Head of caudate nucleus (tissue), 42 donors: ENCODE measurements around the gene EOLA2.
"Not testable (repeated sequence)": the region's sequence is repeated elsewhere in the genome, so short reads cannot be mapped to it uniquely, and the experiment has no call there.

Experiments
- DNase-seq, 42 donors: peaks; one replicate each; pipeline versions ENCODE4 v3.0.0 to v3.0.0-alpha.2; 2020 to 2021; ENCODE audit warnings: mixed read lengths in 7 of 42
- intact Hi-C: fragments of 100-400 bp; cut with DNase I; formaldehyde crosslinking; loops from one replicate; pipeline ENCODE4 v1.15.0; 2022

Gene EOLA2

DNA sequence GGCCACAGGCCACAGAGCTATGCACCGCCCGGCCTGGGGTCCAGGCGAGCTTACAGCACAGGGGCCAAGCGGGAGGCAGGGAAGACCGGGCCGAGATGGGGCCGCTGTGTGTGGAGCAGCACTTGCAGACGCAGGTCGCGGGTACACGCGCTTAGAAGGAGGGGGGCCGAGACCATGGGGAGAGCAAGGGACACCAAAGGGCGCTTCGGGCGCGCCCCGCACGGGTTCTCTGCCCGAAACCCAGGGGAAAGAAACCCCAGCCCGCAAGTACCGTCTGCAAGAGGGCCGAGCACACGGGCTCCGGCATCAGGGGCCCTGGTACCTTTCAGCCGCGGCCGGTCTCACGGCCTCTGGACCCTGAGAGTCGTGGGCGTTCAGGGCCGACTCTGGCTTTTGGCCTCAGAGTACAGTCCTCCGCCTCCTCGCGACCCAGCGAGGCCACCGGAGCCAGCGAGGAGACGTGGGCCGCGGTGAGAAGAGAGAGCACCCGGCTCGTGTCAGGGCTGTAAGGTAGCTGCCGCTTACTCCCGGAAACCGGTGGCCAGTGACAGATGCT is 342 bp downstream of the EOLA2 start:
- intact Hi-C loops, result no loop called here
- peak in 6 of 42 donors; percentile 2 to 40 (median 11) for DNase-seq

DNA sequence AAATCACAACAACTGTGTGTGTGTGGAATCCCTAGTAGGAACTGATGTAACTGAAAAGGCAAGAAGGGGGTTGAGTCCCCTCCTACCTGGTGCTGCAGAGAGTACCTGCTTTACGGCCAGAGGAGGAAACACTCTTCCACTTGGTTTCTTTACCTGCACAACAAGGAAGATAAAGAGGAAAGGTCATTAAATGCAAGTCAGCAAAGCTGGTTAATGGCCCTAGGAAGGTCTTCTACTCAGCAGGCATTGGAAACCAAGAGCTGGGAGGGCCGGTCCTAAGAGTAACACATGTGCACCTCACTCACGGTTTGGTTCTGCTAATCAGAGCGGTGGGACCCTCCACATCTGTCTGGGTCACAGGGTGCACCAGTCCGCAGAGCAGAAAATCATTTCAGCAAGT is 963 bp downstream of the EOLA2 start:
- DNase-seq, intact Hi-C loops: not testable (repeated sequence)

DNA sequence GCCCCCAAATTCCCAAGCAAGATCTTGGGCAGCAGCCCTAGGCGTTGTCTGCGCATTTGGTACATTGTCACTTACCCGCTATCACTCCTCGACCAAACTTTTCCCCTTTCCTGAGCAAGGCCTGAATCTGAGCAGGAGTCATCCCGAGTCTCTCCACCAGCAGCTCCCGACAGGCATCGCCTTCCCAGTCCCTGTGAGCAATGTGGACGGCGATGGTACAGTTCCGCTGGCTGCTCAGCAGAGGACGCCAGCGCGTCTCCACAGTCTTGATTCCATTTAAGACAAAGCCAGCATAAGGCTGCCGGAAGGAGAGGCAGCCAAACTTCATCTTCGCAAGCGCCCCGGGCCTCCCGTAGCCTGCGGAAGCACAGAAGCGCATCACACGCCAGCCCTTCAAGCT is 4.7 kb downstream of the EOLA2 start:
- DNase-seq, intact Hi-C loops: not testable (repeated sequence)

DNA sequence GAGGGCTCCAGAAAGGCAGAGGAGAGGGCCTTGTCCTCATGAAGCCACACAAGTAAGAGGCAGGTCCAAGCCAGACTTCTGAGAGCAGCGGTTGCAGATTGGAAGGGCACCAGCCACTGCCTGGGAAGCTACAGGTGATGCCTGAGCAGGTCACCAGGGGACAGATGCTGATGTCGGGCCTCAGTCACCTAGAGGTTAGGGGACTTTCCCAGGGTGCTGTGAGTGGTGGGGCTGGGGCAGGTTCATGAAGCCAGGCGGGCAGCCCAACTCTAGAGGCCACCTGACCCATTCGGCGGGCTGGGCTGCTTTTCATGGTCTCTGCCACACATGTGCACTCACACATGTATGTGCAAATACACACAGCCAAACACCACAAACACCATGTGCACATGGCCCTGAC is 5.3 kb downstream of the EOLA2 start:
- DNase-seq, intact Hi-C loops: not testable (repeated sequence)

- intact Hi-C loops, DNase-seq: not testable (repeated sequence)
Measured at GRCh38 chrX:149932150-149932549, 6.1 kb downstream of the EOLA2 start.

DNA sequence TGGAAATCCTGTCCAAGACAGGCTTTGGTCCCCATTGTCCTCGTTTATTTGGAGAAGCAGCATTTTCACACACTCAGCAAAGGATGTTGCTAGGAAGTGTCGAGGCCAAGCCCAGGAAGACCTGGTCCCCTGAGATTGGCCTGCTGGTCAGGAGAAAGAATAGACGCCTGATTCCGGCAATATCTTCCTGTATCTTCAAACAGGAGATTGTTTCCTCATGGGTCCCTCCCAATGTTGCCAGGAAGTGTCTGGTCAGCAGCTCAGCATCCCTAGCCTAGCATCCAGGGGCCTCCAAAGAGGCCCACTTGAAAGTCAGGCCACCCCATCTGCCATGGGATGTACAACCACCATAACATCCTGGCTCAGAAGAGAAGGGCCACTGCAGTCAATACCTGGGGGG is 6.9 kb downstream of the EOLA2 start:
- intact Hi-C loops, DNase-seq: not testable (repeated sequence)

GRCh38 chrX:149929400-149929799 is 8.9 kb downstream of the EOLA2 start, which contains the start of gene HSFX4:
Gene HSFX4, plus strand, starts transcription at chrX:149929573. Its CDS starts 72 bp downstream, at chrX:149929645.
- intact Hi-C loops, DNase-seq: not testable (repeated sequence)

- intact Hi-C loops, DNase-seq: not testable (repeated sequence)
Measured at GRCh38 chrX:149928635-149929034, 9.7 kb downstream of the EOLA2 start.

DNA sequence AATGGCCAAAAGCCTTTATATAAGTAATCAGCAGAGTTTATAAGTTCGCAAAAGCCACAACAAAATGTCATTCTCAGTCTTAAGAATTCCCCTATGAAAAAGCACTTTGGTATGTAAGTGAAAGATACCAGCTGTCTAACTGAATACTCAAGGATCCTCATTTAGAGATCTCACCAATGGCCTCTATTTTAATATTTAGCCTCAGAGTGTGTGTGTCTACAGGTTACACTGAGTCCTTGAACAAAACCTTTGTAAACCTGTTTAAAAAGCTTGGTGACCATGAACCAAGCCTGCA is 10.4 kb downstream of the EOLA2 start:
- intact Hi-C loops, DNase-seq: not testable (repeated sequence)

DNA sequence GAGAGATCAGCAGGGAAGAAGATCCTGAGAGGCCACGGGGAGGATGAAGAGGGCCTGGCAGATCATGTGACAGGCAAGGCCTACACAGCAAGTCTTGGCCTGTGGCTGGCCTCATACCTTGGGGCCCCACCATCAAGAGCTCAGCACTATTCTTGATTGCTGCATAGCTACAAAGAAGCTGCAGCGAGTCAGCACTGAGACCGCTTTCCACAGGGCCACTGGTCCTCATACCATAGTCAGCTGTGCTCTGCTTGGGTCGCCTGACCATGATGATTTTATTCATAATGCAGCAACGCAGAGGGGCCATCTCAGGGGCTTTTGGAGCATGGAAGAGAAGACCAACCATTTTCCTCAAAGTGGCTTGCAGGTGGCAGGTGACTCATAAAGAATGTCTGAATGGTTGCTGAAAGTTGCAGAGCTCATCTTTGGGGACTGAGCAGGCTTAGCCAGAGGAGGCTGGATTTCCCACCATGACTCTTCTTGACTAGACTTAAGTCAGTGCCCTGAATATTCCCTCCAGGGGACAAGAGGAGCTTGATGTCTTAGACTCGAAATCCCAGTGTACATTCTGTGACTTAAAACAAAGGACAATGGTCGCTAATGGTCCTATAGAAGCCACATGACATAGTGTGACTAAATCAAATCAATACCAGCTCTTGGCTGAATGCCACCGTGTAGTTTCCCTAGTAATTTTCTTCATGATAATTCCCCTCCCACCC is 10.9 kb downstream of the EOLA2 start:
- intact Hi-C loops, result not testable (repeated sequence)

DNA sequence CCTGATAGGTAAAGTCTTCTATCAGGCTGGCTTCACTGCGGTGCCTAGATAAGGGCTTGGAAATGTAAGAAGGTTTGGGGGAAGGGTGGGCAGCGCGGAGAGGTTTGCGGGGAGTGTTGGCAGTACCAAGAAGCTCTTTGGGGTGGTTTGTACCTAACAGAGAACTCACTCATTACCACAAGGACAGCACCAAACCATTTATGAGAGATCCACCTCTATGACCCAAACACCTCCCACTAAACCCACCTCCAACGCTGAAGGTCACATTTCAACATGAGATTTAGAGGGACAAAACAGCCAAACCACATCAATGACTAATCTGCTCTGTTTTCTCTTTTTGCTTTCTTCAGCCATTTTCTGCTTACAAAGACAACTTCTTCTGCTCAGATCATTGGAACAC is 13.9 kb downstream of the EOLA2 start:
- intact Hi-C loops, DNase-seq: not testable (repeated sequence)

More for the DNA sequence above, 10.9 kb downstream of the EOLA2 start:
- not testable (repeated sequence) for DNase-seq

GRCh38 chrX:149923836-149924235 is 14.5 kb downstream of the EOLA2 start:
- intact Hi-C loops, DNase-seq: not testable (repeated sequence)

- DNase-seq, result no peak
- intact Hi-C loops, result no loop called here
Measured at GRCh38 chrX:149916745-149917392, 21.4 kb downstream of the EOLA2 start.

DNA sequence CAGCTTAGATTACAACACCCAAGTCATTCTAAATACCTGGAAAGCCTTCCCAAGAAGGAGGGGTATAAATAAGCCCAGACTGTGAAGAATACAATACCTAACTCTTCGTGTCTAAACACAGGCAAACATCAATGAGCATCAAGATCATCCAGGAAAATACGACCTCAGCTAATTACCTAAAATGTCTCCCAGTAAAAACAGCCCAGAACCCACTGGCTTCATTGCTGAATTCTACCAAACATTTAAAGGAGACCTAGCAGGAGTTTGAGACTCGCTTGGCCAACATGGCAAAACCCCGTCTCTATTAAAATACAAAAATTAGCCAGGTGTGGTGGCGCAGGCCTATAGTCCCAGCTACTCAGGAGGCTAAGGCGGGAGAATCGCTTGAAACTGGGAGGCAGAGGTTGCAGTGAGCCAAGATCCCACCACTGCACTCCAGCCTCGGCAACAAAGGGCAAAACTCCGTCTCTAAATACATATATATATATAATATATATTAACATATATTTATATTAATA is 28.1 kb downstream of the EOLA2 start:
- intact Hi-C loops, result no loop called here
- no peak for DNase-seq

- intact Hi-C loops, result no loop called here
- no peak for DNase-seq
Measured at GRCh38 chrX:149909324-149910177, 28.7 kb downstream of the EOLA2 start.

DNA sequence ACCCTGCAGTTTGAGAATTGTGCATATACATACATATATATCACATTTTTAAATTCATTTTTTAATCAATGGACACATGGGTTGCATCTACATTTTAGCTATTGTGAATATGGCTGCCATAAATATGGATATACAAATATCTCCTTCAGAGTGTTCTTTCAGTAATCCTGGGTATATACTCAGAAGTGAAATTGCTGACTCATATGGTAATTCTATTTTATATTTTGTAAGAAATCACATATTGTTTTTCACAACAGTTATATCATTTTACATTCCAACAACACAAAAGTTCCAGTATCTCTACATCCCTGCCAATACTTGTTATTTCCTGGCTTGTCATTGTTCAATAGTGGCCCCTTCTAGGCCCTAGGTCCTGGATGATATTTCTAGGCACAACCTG is 29.6 kb downstream of the EOLA2 start:
- DNase-seq, result no peak
- intact Hi-C loops, result no loop called here

GRCh38 chrX:149908308-149908707 is 30.0 kb downstream of the EOLA2 start:
- intact Hi-C loops, result no loop called here
- DNase-seq, result no peak

DNA sequence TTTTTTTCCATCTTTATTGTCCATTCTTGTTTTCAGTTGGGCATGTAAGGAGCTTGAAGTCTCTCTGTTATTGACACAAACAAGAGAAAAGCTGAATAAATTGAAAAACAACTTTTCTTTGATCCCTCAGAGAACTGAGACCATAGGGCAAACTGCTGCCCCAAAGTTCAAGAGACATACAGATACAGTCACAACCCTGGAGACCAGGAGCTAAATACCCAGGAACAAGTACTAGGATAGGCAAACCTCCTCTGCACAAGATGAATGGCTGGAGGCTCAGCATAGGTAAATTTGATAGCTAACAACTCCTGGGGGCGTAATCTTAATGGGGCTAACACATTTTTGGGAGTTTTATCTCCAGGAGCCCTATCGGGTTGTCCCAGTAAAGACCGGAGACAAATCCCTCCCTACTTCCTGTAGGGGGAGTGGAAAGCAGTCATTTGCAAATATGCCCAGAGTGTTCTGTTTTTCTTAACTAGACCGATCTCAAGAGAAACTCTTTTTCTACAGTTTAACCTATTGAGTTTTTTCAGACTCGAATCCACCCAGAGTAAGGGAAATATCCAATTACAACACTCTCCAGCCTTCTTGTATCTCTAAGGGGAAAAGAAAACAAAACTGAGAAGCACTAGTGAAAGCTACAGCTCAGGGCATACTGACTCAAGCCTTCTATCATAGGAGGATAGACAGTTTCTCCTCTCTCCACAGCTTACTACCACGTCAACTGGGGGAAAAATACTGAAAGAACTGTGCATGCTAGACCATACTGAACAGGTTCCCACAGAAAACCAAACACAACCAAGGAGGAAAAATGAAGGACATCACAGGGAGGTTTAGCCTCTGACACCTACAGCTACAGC is 34.2 kb downstream of the EOLA2 start:
- intact Hi-C loops, result no loop called here
- no peak for DNase-seq
